ENCODE results near the gene PRPF40B.

The PRPF40B gene

DNA sequence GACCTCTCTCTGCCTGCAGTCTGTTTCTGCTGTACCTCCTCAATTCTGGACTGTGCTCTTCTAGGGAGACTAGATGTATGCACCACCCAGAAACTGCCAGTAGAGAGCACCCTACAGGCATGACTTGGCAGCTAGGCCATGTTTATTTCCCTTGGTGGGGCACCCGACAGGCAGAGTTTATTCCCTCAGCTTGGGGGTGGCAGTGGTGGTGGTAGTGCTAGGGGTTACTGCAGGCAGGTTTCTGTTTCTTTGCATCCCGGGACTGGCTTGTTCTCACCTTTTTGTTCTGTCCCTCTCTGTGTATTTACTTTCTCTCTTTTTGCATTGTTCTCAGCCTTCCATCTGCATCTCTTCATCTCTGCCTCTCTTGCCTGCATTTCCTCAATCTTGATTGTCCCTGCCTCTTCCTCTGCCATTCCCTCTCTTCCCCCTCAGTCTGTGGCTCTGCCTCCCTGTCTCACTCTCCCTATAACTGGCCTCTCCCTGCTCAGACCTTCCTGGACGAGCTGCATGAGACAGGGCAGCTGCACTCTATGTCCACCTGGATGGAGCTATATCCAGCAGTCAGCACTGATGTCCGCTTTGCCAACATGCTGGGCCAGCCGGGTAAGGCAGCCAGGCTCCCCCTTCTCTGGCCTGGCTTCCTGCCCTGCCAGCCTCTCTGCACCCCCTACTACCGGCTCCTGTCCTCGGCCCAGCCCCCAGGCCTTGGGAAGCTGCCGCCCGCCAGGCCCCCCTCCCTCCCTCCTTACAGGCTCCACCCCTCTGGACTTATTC lies 13.8 kb downstream of the PRPF40B start:
- peak; percentile 74 for DNase-seq

DNA sequence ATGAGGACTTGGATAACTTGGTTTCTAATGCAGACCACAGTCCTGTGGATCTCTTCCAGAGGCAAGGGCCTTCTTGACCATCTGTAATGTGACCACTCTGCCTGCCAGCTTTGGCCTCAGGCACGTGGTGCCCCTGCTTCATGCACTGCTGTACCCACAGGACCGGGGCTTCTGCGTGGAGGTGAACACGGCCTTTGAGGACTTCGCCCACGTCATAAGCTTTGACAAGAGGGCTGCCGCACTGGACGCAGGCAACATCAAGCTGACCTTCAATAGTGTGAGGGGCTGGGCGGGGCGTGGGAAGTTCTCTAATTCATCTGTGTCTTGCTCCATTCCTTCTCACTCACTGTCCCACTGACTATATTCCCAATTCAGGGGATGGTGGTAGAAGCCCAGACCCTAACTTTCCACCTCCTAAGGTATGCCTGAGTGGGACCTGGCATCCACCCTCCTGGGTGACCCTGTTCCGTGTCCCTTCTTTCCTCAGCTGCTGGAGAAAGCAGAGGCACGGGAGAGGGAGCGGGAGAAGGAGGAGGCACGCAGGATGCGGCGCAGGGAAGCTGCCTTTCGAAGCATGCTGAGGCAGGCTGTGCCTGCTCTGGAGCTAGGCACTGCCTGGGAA lies 18.5 kb downstream of the PRPF40B start:
- no peak for DNase-seq

GRCh38 chr12:49642370-49642802 lies 19.0 kb downstream of the PRPF40B start:
- no peak for DNase-seq

GRCh38 chr12:49643135-49643534 lies 19.8 kb downstream of the PRPF40B start:
- DNase-seq, result no peak

DNA sequence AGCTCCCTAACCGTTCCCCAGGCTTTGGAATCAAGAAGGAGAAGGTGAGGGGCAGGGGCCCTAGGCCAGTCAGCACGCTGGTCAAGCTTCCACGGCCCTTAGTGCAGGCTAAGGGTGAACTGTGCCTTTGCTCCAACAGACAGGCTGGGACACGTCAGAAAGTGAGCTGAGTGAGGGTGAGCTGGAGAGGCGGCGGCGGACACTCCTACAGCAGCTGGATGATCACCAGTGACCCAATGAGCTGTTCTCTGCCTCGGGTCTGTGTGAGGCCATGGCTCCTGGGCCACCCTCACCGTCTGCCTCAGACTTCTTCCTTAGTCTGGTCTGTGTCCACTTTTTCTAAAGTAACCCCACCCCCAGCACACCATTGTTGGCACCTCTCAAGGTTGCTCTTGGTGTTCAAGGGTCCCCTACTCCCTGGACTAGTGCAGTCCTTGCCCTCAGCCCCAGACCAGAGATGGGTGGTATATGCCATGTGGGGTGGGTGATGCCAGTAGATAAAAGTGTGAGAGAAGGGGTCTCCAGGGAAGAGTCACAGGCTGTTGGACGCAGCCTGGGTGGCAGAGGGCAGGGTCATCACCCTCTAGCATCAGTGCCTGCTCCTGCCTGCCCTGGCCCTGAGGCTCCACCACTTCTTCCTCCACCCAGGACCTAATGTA lies 20.7 kb downstream of the PRPF40B start:
- no peak for DNase-seq

DNA sequence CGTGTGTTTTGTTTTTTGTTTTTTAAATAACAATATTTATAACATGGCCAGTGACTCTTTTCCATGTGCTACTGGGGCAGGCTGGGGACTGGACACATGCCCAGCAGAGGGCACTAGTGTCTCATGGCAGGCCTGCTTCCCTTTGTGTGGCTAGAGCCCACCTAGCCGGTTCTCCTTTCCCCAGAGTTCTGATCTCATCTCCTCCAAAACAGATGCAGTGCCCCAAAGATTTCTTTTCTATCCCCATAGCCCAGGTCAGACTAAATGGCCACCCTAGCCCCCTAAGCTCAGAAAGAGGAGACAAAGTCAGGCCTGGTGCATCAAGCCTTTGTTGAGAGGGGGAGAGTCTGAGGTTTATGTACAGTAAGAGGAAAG lies 21.2 kb downstream of the PRPF40B start:
- DNase-seq, result peak; percentile 88

DNA sequence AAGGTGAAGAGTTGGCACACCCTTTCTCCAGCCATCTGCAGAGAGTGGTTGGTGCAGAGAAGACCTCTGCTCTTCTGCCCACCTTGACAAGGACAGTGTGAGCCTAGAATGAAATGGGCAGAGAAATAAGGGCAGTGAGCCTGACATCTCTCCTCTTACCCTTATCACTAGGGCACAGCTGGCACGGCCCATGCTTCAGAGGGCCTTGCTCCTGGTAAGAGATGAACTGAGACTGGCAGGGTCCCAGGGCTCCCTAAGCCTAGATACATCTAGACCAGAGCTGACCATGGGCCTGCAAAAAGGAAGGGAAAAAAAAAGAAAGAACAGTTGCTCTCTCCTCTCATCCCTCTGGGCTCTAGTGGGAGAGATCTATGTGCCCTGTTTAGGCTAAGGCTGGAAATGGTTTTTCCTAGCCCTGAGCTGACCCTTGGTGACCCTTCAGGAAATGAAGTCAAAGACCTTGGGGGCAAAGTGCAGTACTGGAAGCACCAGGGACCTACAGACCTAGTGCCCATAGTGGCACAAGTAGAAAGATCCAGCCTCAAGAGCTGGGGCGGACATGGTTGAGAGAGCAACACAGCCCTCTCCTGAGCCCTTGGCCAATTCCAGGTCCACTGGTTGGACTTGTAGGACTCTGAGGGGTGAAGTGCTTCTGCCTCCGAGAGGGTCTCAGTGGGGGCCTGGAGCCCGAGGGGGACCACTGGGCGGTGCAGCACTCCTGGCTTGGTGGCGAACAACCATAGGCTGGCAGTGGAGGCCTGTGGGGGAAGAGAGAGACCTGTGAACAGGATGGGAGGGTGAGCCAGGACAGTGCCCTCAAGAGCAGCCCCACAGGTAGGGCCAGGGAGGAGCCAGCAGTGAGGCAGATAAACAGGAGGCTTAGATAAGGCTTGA lies 22.0 kb downstream of the PRPF40B start:
- no peak for DNase-seq

DNA sequence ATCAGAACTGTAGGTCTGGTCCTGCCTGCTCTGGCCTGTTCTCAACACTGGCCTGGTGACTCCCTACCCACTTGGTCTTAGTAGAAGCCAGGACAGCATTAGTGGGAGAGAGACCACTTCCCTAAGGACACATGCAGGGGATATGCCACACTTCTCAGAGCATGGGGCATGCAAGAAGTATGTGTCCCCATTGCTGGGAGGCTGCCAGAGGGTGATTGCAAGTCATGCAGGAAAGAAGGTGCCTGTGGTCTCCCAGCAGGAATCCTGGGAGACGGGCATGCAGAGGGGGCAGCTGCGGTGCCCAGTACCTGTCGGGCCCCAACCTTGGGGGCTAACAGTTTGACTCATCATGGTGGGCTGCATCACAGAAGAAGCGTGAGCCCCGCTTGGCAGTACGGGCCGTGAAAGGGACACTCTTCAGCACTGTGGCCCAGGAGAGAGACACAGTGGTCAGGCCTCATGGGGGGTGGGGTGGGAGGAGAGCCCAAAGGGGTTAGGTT lies 23.0 kb downstream of the PRPF40B start:
- no peak for DNase-seq

- no peak for DNase-seq
These were observed 23.7 kb downstream of the PRPF40B start for GRCh38 chr12:49646871-49647654.

DNA sequence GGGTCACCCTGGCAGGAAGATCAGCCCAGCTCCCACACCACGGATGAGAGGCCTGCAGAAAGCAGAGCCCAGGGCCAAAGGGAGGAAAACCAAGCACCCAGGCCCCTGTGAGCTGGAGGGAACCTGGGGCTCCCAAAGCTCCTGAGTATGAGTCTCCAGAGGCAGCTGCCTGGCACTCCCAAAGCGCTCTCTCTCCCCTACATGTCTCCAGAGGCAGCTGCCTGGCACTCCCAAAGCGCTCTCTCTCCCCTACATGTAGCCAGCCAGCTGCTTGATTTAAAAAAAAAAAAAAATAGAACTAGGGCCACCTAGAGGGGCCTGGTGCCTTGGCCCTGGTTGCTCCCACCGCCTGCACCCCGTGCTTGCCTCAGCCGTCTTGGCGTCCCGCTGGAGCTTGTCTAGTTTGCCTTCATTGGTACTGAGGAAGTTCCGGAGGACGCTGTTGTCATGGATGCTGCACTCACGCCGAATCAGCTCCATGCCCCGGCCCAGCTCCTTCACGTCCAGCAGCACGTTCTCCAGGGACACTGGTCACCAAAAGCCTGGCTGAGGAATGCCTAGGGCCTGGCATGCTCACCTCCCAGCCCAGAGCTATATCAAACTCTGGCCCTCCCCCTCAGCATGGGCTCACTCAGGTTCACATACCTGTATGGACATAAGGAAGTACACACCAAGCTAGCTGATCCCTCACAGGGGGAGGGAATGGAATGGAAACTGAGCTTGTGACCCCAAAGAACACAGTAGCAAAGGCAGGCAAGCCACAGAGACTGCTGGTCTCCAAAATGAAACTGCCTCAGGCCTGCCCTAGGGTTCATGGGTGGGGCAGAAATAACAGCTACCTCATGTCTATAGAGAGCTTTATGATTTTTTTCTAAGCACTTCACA lies 24.7 kb downstream of the PRPF40B start:
- no peak for DNase-seq

GRCh38 chr12:49648712-49649003 lies 25.3 kb downstream of the PRPF40B start:
- DNase-seq, result no peak

GRCh38 chr12:49649445-49649844 lies 26.1 kb downstream of the PRPF40B start:
- DNase-seq, result no peak

GRCh38 chr12:49649892-49650291 lies 26.5 kb downstream of the PRPF40B start:
- DNase-seq, result no peak

DNA sequence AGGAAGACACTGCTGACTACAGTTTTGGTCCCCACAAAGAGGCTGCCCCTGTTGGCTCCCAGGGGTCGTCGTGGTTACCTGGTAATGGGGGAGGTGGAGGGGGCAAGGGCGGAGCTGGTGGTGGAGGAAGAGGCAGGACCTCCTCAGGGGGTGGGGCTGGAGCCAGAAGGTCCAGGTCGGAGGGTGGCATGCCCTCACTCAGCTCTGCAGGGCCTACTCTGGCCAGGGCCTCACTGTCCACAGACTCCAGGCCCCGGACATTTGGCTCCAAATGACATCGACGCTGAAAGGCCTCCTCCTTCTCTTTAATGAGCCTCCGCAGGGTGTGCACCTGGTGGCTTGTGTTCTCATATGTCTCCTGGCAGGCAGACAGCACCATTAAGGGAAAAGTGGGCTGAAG lies 28.5 kb downstream of the PRPF40B start:
- DNase-seq, result no peak

GRCh38 chr12:49652921-49653520 lies 29.7 kb downstream of the PRPF40B start:
- DNase-seq, result no peak

DNA sequence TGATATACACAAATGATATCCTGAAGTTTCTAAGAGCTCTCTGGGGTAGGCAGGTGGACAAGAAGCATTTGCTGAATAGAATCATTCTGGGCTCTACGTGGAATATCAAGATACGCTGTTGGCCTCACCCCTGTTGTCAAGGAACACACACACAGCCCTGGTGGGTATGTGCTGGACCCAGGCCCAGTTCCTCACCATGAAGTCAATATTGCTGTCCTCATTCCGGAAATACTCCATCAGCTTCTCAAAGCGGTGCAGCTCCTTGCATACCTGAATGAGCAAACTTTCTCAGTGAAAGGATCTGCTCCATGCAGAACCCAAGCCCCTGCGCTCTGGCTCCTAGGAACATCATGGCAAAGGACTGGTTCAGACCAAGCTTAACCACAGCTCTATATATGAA lies 31.4 kb downstream of the PRPF40B start:
- no peak for DNase-seq

GRCh38 chr12:49655595-49656236 lies 32.4 kb downstream of the PRPF40B start:
- DNase-seq, result no peak

DNA sequence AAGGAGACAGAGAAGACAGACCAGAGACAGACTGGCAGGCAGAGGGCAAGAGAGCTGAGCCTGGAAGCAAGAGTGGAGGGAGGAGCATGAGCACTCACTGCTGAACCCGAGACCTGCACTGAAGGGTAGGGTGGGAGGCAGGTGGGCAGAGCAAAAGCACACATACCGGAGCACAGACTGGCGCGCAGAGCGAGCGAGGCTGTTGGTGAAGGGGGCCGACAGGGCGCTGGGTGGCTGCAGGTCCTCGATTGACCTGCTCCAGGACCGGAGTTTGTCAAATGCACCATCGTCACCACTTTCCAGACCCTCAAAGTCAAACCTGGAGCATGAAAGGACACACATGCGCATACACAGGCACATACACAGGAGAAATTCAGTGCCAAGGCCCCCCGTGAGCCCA lies 34.9 kb downstream of the PRPF40B start:
- no peak for DNase-seq

DNA sequence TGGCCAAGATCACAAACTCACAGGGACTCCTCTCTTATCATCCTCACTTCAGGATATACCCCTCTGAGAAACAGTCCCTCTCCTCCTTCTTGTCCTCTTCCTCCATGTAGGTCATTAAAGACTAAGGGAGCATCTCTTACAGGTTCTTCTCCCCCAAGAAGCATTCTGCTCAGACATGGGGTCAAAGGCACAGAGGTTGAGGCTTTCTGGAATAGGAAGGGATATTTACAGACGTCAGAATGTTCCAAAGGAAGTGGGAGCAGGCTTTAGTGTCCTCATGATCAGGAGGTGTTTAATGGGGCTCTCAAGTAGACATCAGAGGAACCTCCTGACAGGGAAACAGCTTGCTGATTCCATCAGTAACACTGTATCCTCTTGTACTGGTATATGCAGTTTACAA lies 36.4 kb downstream of the PRPF40B start:
- DNase-seq, result no peak

DNA sequence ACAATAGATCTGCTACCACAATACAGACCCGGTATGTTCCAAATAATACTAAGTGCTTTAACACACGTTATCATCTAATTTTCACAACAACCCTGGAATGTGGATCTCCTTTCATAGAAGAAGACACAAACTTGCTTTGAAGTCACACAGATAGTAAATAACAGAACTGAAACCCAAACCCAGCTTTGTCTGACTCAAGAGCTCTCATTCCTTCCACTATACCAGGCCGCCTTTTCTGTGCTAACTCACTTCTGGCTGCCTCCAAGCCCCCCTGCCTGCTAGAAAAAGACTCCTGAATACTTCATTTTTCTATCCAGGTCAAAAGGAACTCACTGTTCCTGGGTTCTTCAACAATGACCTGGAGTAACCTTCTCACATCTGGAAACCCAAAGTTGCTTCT lies 37.8 kb downstream of the PRPF40B start:
- no peak for DNase-seq

All from femur (tissue), 1 donor.